ENCODE data around the gene ZNF225.
A peak's percentile ranks its signal among the peaks of the same experiment; 100 is the strongest.
"Not testable (repeated sequence)": the region's sequence is repeated elsewhere in the genome, so short reads cannot be mapped to it uniquely, and the experiment has no call there.

Gene ZNF225

GRCh38 chr19:44113784-44114390 is 688 bp downstream of the ZNF225 start:
- DNase-seq, result peak; percentile 30 to 55
- TF ChIP-seq GATA1 (IDR thresholded peaks at IDR 0.05; ENCODE audit: low read depth, low read length) (no peak), POLR2A (IDR thresholded peaks at IDR 0.05; ENCODE audit: low read length) (no peak)

DNA sequence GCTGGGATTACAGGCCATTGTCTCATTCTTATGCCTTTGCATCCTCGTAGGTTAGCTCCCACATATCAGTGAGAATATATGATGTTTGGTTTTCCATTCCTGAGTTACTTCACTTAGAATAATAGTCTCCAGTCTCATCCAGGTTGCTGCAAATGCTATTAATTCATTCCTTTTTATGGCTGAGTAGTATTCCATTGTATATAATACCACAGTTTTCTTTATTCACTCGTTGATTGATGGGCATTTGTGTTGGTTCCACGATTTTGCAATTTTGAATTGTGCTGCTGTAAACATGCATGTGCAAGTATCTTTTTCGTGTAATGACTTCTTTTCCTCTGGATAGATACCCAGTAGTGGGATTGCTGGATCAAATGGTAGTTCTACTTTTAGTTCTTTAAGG is 8.0 kb downstream of the ZNF225 start:
- DNase-seq, result not testable (repeated sequence)

GRCh38 chr19:44131955-44132354 is 18.8 kb downstream of the ZNF225 start:
- no peak for DNase-seq
- TF ChIP-seq POLR2A (IDR thresholded peaks at IDR 0.05; ENCODE audit: low read length) (no peak), GATA1 (IDR thresholded peaks at IDR 0.05; ENCODE audit: low read depth, low read length) (no peak)

DNA sequence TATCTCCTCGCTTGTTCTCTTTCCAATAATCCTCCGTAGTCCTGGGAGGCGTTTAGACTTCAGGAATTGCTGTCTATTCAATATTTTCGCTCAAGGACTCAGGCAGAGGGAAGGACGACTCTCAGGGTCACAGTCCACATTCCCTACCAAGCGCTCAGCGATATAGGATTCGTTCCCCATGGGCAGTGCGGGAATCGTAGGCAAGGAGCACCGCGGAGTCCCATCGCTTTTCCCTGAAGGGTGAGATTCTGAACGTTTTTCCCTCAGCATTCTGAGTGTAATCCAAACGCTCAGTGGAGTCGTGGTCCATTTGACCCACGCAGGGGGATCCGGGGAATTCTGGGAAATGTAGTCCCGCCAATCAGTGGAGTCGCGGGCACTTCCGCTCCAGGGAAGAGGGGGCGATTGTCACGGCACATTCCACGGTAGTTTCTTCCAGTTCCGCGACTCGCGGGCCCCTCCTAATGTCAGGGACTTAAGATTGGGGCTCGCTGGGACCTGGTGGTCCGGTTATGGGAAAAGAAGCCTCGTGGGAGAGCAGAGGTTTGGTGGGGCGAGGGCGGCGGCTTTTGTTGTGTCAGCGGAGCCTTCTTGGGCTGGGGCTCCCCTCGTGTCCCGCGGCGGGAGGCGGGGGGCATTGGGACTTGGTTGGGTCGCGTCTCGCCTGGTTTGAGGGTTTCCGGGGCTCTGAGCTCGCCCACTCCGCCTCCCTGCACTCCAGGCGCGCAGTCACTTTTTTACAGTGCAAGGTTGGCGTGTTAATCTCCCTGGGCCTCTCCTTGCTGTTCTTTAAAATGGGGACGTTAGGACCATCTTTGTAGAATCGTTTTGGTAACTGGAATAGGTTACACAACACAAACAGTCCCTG is 28.2 kb downstream of the ZNF225 start, which contains the start of gene ZNF234:
TSS of gene ZNF234 (plus strand) at position 364 of the 868 bp plus-strand sequence. CDS start 3,079 bp downstream, outside the sequence.
- DNase-seq, result peak; percentile 81 to 83
- TF ChIP-seq POLR2A (IDR thresholded peaks at IDR 0.05; ENCODE audit: low read length), result peak; percentile 57
- TF ChIP-seq GATA1 (IDR thresholded peaks at IDR 0.05; ENCODE audit: low read depth, low read length), result no peak

DNA sequence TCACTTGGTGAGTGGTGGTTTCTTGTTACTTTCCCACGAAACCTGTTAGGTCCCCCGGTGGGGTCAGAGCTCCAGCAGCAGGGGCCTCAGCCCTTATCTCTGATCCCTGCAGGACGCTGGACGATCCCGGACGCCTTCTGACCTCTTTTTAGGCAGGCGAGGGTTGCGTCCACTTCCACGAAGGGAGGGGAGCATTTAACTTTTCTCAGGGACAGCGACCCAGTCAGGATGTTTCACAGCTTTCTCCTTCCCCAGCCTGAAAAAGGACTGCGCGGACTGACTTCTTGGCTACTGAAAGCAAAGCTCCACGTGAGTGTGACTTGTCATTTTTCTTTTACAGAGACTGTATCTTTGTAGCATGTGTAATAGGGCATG is 28.8 kb downstream of the ZNF225 start:
- TF ChIP-seq GATA1 (IDR thresholded peaks at IDR 0.05; ENCODE audit: low read depth, low read length) (no peak), POLR2A (IDR thresholded peaks at IDR 0.05; ENCODE audit: low read length) (no peak)
- DNase-seq, result peak; percentile 57 to 59

DNA sequence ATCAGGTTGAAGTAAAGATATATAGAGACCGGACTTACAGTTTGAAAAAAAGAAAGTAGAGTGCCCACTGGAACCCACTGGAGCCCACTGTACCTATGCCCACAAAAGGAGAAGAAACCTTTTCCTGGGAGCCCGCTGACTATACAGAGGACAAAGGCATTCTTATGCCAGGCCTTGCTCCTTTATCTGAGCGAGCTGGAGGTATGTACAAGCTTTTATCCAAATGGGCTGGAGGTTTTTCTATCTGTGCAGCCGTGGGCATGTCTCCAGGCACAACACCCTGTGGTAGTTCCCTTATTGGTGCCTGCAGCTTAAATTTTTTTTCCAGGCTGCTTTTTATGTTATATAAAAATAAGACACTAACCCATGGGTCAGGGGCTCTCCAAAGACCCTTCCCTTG is 36.6 kb downstream of the ZNF225 start:
- TF ChIP-seq POLR2A (IDR thresholded peaks at IDR 0.05; ENCODE audit: low read length), result no peak
- no peak for TF ChIP-seq GATA1 (IDR thresholded peaks at IDR 0.05; ENCODE audit: low read depth, low read length)
- no peak for DNase-seq

DNA sequence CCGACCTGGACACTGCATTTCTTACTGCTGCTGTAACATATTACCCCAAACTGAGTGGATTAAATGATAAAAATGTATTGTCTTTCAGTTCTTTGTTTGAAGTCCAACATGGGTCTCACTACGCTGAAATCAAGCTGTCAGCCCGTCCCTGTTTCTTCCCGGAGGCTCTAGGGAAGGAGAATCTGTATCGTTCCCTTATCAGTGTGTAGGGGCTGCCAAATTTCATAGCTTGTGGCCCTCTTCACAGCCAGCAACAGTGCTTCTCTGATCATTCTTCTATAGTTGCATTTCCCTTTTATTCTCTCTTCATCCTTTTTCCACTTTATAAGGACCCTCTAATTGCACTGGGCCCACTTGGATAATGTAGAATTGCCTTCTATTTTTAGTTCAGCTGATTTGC is 38.3 kb downstream of the ZNF225 start:
- TF ChIP-seq GATA1 (IDR thresholded peaks at IDR 0.05; ENCODE audit: low read depth, low read length), result no peak
- no peak for TF ChIP-seq POLR2A (IDR thresholded peaks at IDR 0.05; ENCODE audit: low read length)
- no peak for DNase-seq

DNA sequence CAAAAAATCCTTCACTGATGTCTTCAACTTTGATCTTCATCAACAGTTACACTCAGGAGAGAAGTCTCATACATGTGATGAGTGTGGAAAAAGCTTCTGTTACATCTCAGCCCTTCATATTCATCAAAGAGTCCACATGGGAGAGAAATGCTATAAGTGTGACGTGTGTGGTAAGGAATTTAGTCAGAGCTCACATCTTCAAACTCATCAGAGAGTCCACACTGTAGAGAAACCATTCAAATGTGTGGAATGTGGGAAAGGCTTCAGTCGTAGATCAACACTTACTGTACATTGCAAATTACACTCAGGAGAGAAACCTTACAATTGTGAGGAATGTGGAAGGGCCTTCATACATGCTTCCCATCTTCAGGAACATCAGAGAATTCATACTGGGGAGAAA is 43.3 kb downstream of the ZNF225 start:
- DNase-seq, result no peak
- TF ChIP-seq GATA1 (IDR thresholded peaks at IDR 0.05; ENCODE audit: low read depth, low read length), result no peak
- no peak for TF ChIP-seq POLR2A (IDR thresholded peaks at IDR 0.05; ENCODE audit: low read length)

- DNase-seq, result no peak
- TF ChIP-seq POLR2A (IDR thresholded peaks at IDR 0.05; ENCODE audit: low read length) (no peak), GATA1 (IDR thresholded peaks at IDR 0.05; ENCODE audit: low read depth, low read length) (no peak)
Measured at GRCh38 chr19:44163789-44164188, 50.6 kb downstream of the ZNF225 start.

- no peak for DNase-seq
- TF ChIP-seq POLR2A (IDR thresholded peaks at IDR 0.05; ENCODE audit: low read length) (no peak), GATA1 (IDR thresholded peaks at IDR 0.05; ENCODE audit: low read depth, low read length) (no peak)
Measured at GRCh38 chr19:44164327-44164672, 51.1 kb downstream of the ZNF225 start.

DNA sequence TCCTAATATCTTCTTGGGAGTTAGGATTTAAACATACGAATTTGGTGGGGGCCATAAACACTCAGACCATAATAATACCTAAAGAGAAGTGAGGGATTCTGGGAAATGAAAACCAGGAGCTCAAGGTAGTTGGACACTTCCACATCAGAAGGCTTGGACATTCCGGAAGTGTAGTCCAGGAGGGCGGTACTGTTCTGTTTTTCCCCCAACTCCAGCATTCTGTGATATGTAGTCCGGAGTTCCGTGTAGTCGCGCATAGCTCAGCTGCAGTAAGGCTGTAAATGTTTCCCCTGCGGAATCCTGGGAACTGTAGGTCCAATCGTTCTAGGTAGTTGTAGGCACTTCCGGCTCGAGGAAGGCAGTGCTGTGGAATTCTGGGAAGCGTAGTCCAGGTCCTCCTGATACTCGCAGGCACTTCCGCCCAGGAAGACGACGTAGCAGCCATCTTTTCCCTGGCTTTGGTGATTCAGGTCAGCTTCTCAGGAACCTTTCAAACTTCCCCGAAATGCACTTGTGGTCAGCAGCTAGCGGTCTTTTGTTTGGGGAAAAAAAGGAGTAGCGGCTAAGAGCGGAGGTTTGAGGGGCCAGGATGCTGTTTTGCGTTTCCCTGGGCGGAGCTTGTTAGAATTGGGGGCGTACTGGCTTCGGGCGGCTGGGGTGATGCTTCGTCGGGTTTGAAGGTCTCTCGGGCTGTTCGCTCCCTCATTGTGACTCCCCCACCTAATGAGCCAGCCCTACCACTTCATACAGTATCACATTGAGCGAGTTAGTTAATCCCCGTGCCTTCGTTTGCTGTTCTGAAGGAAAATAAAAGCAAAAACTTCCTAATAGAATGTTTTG is 51.7 kb downstream of the ZNF225 start, which contains the start of gene ZNF226:
TSS of gene ZNF226 (plus strand) at position 428 of the 840 bp plus-strand sequence. CDS start 4,981 bp downstream, outside the sequence.
- DNase-seq, result peak; percentile 92 to 95
- TF ChIP-seq POLR2A (IDR thresholded peaks at IDR 0.05; ENCODE audit: low read length) (peak; percentile 84), GATA1 (IDR thresholded peaks at IDR 0.05; ENCODE audit: low read depth, low read length) (no peak)

- not testable (repeated sequence) for DNase-seq
Measured at GRCh38 chr19:44170660-44171059, 57.5 kb downstream of the ZNF225 start.

- DNase-seq, result no peak
Measured at GRCh38 chr19:44176590-44176989, 63.4 kb downstream of the ZNF225 start.

DNA sequence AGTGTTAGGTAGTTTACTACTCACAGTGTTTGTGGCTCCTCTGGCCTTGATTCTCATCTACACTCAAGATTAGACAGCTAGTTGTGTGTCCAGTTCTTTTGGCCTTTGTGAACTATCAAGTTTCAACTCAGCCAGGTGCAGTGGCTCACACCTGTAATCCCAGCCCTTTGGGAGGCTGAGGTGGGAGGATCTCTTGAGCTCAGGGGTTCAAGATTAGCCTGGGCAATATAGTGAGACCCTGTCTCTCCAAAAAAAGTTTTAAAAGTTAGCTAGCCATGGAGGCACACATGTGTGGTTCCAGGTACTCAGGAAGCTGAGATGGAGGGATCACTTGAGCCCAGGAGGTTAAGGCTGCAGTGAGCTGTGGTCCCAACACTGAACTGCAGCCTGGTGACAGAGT is 67.8 kb downstream of the ZNF225 start:
- TF ChIP-seq POLR2A (IDR thresholded peaks at IDR 0.05; ENCODE audit: low read length) (no peak), GATA1 (IDR thresholded peaks at IDR 0.05; ENCODE audit: low read depth, low read length) (no peak)
- DNase-seq, result no peak

More at GRCh38 chr19:44176590-44176989, 63.4 kb downstream of the ZNF225 start:
- TF ChIP-seq GATA1 (IDR thresholded peaks at IDR 0.05; ENCODE audit: low read depth, low read length), result no peak
- TF ChIP-seq POLR2A (IDR thresholded peaks at IDR 0.05; ENCODE audit: low read length), result peak; percentile 0
